ENCODE results near the gene ZNF581. TPM values are rescaled to one million over a fixed set of nuclear protein-coding genes. Genes with fewer than 3 reads are reported as not detected.

Gene ZNF581
- total RNA-seq, 1 donor from 2014 or later: 30.0 TPM

- no peak for TF ChIP-seq EZH2 (IDR thresholded peaks at IDR 0.05; ENCODE audit: insufficient read depth, low read length)
- Histone ChIP-seq H3K27ac (ENCODE audit: low read depth, low read length) (no peak overlapping the region), H3K9me3 (ENCODE audit: insufficient read depth, low read depth, low read length) (no peaks in the 10 kb centered on the region), H3K4me2 (ENCODE audit: low read length) (no peak overlapping the region), H3K36me3 (ENCODE audit: insufficient read depth, low read length) (peaks cover 4% of the 10 kb centered on the region), H2AFZ (ENCODE audit: low read depth, low read length) (no peak overlapping the region), H3K4me3 (ENCODE audit: insufficient read depth, low read depth, low read length) (no peak overlapping the region), H3K4me1 (ENCODE audit: insufficient read depth, low read length) (no peaks in the 10 kb centered on the region), H4K20me1 (ENCODE audit: insufficient read depth, low read length) (peaks cover 73% of the 10 kb centered on the region), H3K79me2 (ENCODE audit: insufficient read depth, low read length) (peaks cover 66% of the 10 kb centered on the region), H3K9ac (ENCODE audit: low read length) (no peak overlapping the region), H3K27me3 (ENCODE audit: insufficient read depth, low read length) (no peaks in the 10 kb centered on the region)
- FAIRE-seq: no peak
- Mint-ChIP-seq H3K9me3 (ENCODE audit: unreplicated experiment) (no peaks in the 10 kb centered on the region), H3K4me1 (ENCODE audit: low read depth, unreplicated experiment) (peaks cover 14% of the 10 kb centered on the region), H3K4me3 (ENCODE audit: unreplicated experiment) (no peak overlapping the region), H3K27ac (ENCODE audit: unreplicated experiment) (peak overlapping the region; percentile 41), H3K27me3 (ENCODE audit: low read depth, unreplicated experiment) (no peaks in the 10 kb centered on the region), H3K36me3 (ENCODE audit: low read depth, unreplicated experiment) (peaks cover 11% of the 10 kb centered on the region)
- DNase-seq (ENCODE audit: low read depth): no peak
These were observed 43.0 kb downstream of the ZNF581 start for GRCh38 chr19:55686311-55687050.

GRCh38 chr19:55687281-55688201, 44.1 kb downstream of the ZNF581 start:
- H3K4me1 Mint-ChIP-seq (ENCODE audit: low read depth, unreplicated experiment): peaks cover 9% of the 10 kb centered on the region
- no peaks in the 10 kb centered on the region for H3K4me1 ChIP-seq (ENCODE audit: insufficient read depth, low read length)
- FAIRE-seq (no peak), DNase-seq (ENCODE audit: low read depth) (no peak)
- H3K9me3 ChIP-seq (ENCODE audit: insufficient read depth, low read depth, low read length): no peaks in the 10 kb centered on the region
- no peaks in the 10 kb centered on the region for H3K27me3 ChIP-seq (ENCODE audit: insufficient read depth, low read length)
- H3K79me2 ChIP-seq (ENCODE audit: insufficient read depth, low read length): peaks cover 56% of the 10 kb centered on the region
- no peaks in the 10 kb centered on the region for H3K36me3 ChIP-seq (ENCODE audit: insufficient read depth, low read length)
- H2AFZ ChIP-seq (ENCODE audit: low read depth, low read length): no peak overlapping the region
- H3K27ac ChIP-seq (ENCODE audit: low read depth, low read length): no peak overlapping the region
- no peaks in the 10 kb centered on the region for H3K27me3 Mint-ChIP-seq (ENCODE audit: low read depth, unreplicated experiment)
- H3K4me2 ChIP-seq (ENCODE audit: low read length): no peak overlapping the region
- no peak for TF ChIP-seq CTCF (IDR thresholded peaks at IDR 0.05; ENCODE audit: insufficient read depth, low read depth, low read length)
- H3K36me3 Mint-ChIP-seq (ENCODE audit: low read depth, unreplicated experiment): peaks cover 8% of the 10 kb centered on the region
- H3K4me3 ChIP-seq (ENCODE audit: insufficient read depth, low read depth, low read length): no peak overlapping the region
- H3K9me3 Mint-ChIP-seq (ENCODE audit: unreplicated experiment): no peaks in the 10 kb centered on the region
- no peak overlapping the region for H3K9ac ChIP-seq (ENCODE audit: low read length)
- H4K20me1 ChIP-seq (ENCODE audit: insufficient read depth, low read length): peaks cover 64% of the 10 kb centered on the region
- H3K4me3 Mint-ChIP-seq (ENCODE audit: unreplicated experiment): no peak overlapping the region
- no peak overlapping the region for H3K27ac Mint-ChIP-seq (ENCODE audit: unreplicated experiment)

- peaks cover 9% of the 10 kb centered on the region for H3K4me1 Mint-ChIP-seq (ENCODE audit: low read depth, unreplicated experiment)
- no peak overlapping the region for H2AFZ ChIP-seq (ENCODE audit: low read depth, low read length)
- no peaks in the 10 kb centered on the region for H3K9me3 Mint-ChIP-seq (ENCODE audit: unreplicated experiment)
- peaks cover 49% of the 10 kb centered on the region for H3K79me2 ChIP-seq (ENCODE audit: insufficient read depth, low read length)
- no peak for FAIRE-seq
- H3K27ac Mint-ChIP-seq (ENCODE audit: unreplicated experiment): no peak overlapping the region
- peaks cover 58% of the 10 kb centered on the region for H4K20me1 ChIP-seq (ENCODE audit: insufficient read depth, low read length)
- no peaks in the 10 kb centered on the region for H3K27me3 ChIP-seq (ENCODE audit: insufficient read depth, low read length)
- no peaks in the 10 kb centered on the region for H3K4me1 ChIP-seq (ENCODE audit: insufficient read depth, low read length)
- H3K4me3 Mint-ChIP-seq (ENCODE audit: unreplicated experiment): no peak overlapping the region
- no peak for DNase-seq (ENCODE audit: low read depth)
- no peaks in the 10 kb centered on the region for H3K9me3 ChIP-seq (ENCODE audit: insufficient read depth, low read depth, low read length)
- H3K36me3 ChIP-seq (ENCODE audit: insufficient read depth, low read length): no peaks in the 10 kb centered on the region
- H3K27ac ChIP-seq (ENCODE audit: low read depth, low read length): no peak overlapping the region
- no peak overlapping the region for H3K9ac ChIP-seq (ENCODE audit: low read length)
- peaks cover 9% of the 10 kb centered on the region for H3K36me3 Mint-ChIP-seq (ENCODE audit: low read depth, unreplicated experiment)
- H3K4me2 ChIP-seq (ENCODE audit: low read length): no peak overlapping the region
- TF ChIP-seq EZH2 (IDR thresholded peaks at IDR 0.05; ENCODE audit: insufficient read depth, low read length) (no peak), CTCF (IDR thresholded peaks at IDR 0.05; ENCODE audit: insufficient read depth, low read depth, low read length) (no peak)
- H3K4me3 ChIP-seq (ENCODE audit: insufficient read depth, low read depth, low read length): no peak overlapping the region
- no peaks in the 10 kb centered on the region for H3K27me3 Mint-ChIP-seq (ENCODE audit: low read depth, unreplicated experiment)
These were observed 45.2 kb downstream of the ZNF581 start for GRCh38 chr19:55688422-55689218.
